SHP77 treated with DMSO at 0.1 percent for 48 hours (cell line): ENCODE data around the gene TSNAX.

Experiments
- DNase-seq: peaks from one replicate; lab custom pipeline; 2025; lab: John Stamatoyannopoulos, UW

Gene TSNAX

GRCh38 chr1:231602673-231602984 is 74.2 kb downstream of the TSNAX start:
- DNase-seq, result no peak

DNA sequence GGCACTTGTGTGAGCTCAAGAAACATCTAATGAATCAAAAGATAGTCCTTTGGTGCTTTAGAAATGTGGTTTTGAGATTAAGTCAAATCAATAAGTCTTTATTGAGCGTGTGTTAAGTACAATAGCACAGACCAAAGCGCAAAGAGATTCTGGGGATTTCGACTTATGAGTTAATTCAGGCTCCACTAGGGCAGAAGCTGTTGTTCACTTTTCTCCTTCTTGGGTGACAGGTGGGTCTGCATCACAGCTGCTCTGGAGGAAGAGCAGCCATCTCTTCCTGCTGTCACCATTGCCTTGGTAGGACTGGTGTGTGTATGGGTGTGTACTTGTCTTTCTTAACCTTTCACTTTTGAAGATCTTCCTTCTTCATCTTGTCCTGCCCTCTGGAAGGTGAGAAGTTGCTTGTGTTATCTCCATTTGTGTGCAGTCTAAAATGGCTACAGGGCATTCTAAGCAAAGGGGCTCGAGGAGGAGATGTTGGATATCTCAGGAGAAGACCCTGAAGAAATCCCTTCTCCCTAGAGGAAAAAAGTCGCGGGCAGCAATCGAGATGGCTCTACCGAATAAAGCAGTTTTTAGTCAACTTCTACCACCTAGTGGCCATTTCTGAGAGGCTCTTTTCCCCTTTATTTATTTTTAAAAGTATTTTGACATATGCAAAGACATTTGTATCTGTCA is 75.3 kb downstream of the TSNAX start:
- peak; percentile 40 for DNase-seq

DNA sequence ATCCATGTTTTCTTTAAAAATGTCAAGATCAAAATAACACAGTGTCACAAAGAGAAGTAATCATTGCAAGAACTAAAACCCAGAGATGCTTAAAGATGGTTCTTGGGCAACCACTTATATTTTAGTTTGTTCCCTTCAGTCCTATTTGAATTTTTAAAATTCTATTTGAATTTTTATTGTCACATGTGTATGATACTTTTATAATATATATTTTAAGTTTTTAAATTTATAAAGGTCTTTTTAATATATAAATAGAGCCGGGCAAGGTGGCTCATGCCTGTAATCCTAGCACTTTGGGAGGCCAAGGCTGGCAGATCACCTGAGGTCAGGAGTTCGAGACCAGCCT is 75.8 kb downstream of the TSNAX start:
- DNase-seq, result no peak

GRCh38 chr1:231605149-231606100 is 77.0 kb downstream of the TSNAX start:
- no peak for DNase-seq

DNA sequence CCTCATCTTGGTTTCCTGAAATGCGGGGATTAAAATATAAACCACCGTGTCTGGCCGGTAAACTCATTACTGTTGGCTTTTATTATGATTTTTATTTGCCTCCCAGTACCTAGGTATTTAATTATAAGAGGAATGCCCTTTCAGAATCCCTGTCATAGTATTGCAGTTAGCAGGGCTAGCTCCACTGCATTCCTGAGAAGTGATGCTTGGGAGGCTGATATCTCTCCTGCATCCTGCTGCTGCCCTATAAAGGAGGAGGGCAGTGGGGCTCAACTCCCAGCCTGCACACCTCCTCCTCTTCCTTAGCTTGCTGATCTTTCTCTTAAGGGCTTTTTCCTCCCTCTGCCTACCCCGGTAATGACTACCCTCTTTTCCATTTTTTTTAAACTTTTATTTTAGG is 78.2 kb downstream of the TSNAX start:
- no peak for DNase-seq

- no peak for DNase-seq
Observed at GRCh38 chr1:231610388-231610787, 81.9 kb downstream of the TSNAX start.

DNA sequence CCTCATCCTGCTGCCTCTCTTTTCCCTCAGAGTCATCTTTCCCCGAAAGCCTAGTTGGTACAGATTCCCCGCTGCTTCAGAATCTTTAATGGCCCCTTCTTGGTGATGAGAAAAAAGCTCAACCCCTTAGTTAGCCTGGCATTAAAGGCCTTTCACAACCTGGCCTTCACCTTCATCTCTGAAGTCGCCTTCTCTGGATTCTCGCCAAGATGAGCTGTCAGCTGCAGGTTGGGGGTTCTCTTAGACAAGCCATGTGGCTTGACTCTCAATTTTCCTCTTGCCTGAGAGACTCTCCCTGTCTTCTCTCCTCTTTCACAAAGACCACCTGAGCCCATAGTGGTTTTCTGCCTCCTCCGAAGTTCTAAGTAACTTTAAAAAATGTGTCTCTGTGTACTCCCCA is 82.6 kb downstream of the TSNAX start:
- DNase-seq, result no peak

- no peak for DNase-seq
Observed at GRCh38 chr1:231611851-231612250, 83.4 kb downstream of the TSNAX start.

DNA sequence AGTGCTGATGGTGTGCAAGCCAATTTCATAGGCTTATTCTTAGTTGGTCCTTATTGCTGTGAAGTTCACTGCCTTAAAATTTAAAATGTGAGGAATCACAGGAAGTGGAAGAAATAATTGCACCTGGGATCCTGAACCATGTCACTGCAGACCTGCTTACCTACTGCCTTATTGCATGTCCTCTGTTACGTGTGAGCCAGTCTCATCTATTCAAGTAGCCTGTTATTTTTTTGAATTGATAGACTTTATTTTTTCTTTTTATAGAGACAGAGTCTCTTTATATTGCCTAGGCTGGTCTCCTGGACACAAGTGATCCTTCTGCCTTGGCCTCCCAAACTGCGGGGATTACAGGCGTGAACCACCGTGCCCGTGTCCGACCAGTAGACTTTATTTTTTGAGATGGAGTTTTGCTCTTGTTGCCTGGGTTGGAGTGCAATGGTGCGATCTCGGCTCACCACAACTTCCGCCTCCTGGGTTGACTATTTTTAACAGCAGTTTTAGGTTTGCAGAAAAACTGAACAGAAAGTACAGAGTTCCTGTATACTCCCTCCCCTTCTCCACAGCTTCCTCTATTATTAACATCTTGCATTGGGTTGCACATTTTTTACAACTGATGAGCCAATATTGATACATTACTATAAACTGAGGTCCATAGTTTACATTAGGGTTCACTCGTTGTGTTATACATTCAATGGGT is 84.1 kb downstream of the TSNAX start:
- DNase-seq, result no peak

- DNase-seq, result no peak
Observed at GRCh38 chr1:231613419-231614349, 85.2 kb downstream of the TSNAX start.
